GM18907 (cell line): ENCODE data around the gene PTPRO.

ENCODE experiments used
- ATAC-seq: cut with Tn5 transposase; IDR thresholded peaks from one replicate; pipeline ENCODE4 v1.9.1; 2021; ENCODE audit warnings: mild to moderate bottlenecking, moderate library complexity; ENCODE audit not compliant: unreplicated experiment

Gene PTPRO

DNA sequence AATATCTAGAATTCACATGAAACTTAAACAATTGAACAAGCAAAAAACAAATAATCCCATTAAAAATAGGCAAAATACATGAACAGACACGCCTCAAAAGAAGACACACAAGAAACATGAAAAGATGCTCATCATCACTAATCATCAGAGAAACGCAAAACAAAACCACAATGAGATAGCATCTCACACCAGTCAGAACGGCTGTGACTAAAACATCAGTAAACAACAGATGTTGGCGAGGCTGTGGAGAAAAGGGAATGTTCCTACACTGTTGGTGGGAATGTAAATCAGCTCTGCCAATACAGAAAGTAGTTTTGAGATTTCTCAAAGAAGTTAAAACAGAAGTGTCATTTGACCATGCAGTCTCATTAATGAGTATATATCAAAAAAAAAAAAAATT lies 121.3 kb downstream of the PTPRO start:
- no peak for ATAC-seq

DNA sequence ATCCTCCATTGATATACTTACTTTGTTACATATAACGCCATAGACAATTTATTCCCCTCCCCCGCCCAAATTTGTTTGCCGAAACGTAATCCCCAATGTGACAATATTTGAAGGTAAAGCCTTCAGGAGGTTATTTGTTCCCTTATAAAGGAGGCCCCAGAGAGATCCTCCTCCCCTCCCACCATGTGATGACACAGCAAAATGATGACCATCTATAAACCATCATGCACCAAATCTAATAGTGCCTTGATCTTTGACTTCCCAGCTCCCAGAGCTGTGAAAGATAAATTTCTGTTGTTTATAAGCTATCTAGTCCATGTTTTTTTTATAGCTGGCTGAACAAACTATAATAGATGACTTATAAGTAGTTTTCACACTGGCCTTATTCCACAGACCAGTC lies 122.2 kb downstream of the PTPRO start:
- no peak for ATAC-seq

DNA sequence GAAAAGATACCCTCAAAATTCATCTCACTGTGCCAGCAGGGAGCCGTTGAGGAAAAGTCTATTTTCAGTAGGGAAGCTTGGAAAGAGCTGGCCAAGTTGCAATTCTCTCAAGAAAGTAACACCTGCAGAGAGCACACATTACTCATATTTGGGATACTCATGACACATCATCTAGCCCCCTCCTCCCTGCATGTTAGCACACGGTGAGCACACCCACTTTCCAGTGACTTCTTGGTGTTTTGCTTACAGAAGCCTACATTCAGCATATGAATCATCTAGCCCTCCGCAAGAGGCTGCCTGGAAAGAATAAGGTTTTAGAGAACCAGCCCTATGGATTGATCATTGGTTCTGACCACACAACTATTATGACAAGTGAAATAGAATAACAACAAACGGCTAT lies 124.5 kb downstream of the PTPRO start:
- no peak for ATAC-seq

DNA sequence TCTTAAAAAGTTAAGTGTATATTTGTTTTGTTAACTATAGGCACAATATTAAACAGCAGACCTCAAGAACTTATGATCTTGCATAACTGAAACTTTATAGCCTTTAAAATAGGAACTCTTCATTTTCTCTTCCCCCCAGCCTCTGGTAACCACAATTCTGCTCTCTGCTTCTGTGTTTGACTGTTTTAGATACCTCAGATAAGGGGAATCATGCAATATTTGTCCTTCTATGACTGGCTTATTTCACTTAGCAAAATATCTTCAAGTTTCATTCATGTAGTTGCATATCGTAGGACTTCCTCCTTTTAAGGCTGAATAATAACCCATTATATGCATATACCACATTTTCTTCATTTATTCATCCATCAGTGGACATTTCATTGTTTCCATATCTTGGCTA lies 131.3 kb downstream of the PTPRO start:
- no peak for ATAC-seq

DNA sequence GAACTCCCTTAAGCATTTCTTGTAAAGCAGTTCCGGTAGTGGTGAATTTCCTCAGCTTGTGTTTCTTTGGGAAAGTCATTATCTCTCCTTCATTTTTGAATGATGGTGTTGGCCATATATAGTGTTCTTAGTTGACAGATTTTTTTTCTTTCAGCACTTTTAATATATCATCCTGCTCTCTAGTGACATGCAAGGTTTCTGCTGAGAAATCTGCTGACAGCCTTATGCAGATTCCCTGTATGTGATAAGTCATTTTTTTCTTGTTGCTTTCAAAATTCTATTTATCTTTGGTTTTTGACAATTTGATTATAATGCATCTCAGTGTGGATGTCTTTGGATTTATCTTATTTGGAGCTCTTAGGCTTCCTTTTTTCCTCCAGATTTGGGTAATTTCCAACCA lies 135.7 kb downstream of the PTPRO start:
- no peak for ATAC-seq

DNA sequence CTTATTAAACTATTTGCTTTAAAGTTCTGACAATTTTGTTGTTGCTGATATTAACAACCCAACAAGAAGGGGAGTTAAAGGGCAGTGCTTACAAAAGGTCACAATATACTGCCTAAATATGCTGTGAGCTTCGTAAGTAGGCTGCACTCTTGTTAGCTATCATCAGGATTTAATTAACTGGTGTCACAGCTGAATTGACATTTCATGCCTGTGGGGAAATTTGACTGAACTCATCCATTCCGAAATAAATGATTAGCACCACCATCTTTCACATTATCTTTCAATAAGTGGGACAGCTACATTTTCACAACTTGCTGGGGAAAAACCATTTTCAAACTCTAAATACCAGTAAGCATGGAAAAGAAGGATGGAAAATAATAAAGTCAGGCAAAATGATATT lies 146.6 kb downstream of the PTPRO start:
- no peak for ATAC-seq

DNA sequence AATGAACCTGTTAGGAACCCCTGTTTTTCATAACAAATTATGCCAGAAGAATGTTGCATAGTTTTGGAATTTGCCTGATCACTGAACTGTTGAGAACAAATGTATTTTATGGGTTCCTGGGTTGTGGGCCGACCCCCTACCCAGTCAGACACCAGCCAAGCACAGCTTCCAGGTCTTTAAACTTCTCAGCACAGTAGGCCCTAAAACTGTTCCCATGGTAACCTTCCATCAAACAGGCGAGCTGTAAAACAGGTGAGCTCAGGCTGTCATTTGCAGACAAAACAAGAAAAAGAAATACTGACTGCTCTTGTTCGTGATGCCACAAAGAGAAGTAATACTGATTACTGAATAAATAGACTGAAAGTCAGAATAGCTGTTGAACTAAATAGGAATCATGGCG lies 147.0 kb downstream of the PTPRO start:
- ATAC-seq = no peak

DNA sequence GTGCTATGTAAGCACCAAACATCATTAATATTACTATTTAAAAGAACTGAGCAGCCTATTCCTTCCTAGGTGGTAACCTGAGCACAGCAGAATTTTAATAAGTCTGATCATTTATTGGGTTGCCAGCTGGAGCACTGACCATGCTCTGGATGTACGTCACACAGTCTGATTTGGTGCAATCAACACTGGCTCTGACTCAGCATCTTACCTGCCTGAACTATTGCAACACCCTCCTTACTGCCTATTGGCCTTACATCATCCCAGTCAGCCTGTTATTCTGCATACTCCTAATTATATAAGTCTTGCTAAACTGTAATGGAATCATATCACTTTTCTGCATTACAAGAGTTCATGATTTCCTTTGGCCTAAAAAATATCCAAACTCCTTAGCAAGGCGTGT lies 149.7 kb downstream of the PTPRO start:
- ATAC-seq = no peak

DNA sequence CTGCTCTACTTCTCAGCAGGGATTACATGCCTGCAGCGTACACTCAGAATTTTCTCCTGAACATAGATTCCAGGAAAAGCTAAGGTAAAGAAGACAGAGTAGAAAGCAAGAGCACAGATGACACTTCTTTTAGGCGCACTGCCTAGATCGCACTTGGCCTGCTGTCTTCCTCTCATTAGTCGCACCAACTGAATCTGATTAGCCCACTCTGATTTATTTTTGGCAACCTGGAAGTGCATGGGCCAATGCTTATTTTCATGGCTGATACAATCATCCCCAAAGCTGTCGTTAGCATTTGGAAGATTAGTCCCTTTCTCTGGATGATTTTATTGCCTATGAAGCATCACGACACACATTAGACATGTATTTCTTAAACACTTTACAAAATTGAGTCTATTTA lies 152.5 kb downstream of the PTPRO start:
- no peak for ATAC-seq

DNA sequence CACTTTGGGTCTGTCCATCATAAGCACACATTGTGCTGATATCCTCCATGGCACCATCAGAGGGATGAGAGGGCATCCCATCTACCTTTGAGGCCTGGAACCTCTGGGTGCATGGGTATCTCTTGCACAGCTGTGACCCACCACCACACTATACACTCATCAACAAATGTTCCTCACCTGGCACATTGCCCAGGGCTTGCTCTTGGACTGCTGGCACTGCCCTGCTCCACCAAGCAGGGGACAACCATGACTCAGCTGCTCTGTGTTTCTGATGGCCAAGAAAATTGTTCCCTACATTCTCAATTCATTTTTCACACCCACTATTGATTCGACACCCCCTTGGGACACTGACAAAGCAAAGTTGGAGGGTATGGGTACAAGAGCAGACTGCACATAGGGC lies 155.5 kb downstream of the PTPRO start:
- no peak for ATAC-seq

DNA sequence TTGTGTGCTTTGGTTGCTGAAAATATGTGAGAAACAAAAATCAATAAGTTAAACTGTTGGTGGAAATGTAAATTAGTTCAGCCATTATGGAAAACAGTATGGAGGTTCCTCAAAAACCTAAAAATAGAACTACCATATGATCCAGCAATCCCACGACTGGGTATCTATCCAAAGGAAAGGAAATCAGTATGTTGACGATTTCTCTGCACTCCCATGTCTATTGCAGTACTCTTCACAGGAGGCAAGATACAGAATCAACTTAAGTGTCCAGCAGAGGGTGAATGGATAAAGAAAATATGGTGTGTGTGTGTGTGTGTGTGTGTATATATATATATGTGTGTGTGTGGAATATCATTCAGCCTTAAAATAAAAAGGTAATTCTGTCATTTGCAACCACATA lies 159.5 kb downstream of the PTPRO start:
- no peak for ATAC-seq

DNA sequence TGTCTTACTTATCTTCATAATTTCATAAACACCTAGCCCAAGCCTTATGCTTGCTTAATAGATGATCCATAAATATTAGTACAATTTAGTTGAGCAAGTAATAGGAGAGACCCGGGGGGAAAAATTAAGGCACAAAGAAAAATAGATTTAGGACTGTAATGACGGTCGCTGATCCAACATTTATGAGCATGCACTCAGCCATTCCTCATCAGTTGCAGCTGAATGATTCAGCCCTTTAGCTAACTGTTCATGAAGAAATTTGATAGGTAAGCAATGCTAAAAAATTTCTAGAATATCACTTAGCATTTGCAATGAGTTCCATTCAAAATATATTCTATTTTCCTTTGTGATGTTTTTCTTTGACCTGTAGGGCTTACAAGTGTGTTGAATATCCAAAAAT lies 163.2 kb downstream of the PTPRO start:
- ATAC-seq = no peak

DNA sequence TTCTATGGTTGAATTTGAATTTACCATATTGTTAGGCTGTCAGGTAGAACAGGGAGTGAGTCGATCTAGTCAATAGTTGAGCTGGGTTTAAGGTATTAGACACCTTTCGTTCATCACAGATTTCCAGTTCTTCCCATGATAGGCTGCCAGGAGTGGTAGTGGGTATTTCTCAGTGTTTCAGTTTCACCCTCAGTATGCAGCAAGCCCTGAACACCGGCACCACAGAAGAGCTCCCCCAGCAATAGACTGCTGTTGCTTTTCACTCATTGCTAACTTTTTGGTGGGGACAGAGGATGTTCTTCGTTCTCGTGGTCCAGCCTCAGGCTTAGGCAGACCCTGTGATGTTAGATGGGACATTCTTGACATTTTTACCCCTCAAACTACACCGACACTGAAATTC lies 164.6 kb downstream of the PTPRO start:
- ATAC-seq = no peak

DNA sequence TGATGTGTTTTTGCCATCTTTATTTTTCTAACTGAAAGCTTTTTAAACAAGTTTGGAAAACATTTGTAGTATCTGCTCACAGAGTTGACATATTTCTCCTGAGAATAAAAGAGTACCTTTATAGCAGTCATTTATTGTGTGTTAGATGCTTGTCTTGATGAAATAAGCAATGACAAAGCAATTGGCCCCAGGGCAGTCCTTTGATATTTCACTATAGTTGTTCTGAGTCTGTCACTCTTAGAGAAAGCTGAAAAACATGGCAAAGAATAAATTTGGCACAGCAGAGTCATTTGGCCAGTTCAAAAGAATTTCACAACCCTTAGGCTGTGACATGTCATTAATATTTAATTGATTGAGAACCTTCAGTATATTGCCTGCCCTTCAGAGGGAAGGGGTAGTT lies 166.2 kb downstream of the PTPRO start:
- no peak for ATAC-seq

DNA sequence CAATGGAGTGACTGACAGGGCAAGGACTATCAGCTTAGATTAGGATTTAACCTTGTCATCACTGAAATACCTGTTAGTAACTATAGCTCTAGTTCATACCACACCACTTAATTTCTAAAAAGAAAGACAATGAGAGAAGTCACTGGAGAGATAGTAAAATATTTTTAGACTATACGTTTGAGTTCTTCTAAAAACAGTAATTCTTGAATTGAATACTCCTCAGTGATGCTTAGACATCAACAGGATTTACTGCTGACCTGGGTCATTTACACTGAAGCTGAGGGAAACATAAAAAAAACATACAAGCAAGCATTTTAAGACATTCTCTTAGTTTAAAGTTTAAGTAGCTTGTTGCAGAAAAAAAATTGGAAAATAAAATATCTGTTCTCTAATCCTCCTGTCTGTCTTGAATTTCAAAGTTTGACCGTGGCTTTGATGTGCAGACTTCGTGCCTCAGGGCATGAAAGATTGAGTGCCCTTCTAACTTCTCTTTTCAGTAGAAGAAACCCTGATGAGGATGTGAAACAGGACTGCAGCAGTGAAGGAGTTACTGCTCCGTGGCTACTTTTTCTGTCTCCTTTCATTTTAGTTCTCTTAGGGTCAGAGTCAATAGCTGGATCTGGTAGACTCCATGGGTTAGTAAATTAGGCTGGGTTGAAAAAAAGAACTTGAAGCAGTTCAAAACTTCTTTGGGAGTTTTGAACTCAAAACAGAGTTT lies 172.2 kb downstream of the PTPRO start:
- peak; percentile 74 for ATAC-seq

DNA sequence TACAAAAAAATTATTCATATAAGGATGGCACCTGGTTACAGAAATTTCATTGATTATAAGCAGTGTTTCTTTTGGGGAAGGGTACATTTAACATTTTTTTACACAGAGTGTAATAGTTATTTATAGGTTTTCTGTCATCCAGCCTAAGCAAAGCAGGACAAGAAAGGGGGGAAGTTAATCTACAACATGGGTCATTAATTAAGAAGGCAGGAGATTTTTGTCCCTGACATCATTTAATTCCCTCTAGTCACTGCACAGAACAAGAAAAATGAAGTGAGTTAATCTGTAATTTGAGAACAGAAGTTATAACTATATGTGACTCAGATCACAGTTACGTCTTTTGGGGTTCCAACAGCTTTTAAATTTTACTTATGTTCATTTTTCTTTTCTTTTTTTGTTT lies 173.4 kb downstream of the PTPRO start:
- ATAC-seq = no peak

DNA sequence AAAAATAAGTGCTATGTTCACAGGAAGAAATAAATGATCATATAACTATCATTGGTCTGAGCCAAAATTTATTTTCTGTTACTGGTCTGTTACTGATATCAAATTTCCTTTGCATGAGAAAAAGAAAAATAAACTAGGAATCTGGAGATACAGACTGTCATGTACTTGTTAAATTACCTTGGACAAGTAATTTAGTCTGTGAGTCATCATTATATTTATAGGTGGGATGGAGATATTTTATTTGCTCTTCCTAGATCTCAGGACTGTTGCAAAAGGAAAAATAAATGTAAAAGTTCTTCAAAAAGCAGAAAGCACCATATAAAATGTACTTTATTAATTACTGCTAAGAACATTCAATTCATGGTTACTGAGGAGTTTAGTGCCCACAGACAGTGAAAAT lies 174.4 kb downstream of the PTPRO start:
- ATAC-seq = no peak

DNA sequence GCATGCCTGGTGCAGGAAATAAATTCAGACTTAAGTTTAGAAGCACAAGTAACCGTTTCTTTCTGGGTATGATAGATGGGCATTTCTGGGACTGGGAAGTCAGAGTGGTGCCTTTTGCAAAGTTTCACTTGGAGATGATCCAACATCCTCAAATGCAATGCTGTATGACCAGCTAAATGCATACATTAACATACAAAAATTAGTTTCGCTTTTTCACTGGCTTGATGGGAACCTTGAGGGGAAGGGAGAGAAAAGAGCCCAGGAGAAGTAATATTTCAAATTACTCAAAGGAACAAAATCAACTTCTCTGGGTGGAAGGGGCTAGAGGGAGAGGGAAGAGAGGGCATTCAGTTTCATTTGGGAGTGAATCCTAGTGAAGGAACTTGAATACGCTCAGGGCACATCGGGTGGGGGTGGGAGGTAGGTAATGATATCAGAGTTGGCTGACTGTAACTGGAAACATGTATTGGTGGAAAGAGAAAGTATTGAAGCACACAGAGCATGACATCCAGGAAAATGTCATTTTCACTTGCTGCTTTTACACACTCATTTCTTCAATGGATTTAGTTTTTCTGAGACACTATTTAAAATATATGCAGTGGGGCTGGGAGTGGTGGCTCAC lies 175.5 kb downstream of the PTPRO start:
- no peak for ATAC-seq

DNA sequence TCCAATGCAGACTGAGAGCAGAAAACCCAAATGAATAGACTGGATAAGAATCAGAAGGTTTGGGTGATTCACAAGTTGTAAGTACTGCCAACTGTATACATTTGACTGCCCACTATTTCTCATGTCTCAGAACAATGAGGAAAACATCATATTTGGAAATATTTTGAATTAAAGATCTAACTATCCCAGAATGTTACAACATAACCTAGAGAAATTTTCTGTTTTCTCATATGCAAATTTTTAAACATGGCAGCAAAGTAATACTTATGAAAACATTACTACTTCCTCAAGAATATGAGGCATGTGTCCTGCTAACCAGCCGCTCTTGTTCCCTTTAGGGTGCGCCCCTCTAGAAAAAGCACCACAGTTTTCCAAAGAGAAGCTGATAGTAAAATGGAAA lies 179.9 kb downstream of the PTPRO start:
- no peak for ATAC-seq

DNA sequence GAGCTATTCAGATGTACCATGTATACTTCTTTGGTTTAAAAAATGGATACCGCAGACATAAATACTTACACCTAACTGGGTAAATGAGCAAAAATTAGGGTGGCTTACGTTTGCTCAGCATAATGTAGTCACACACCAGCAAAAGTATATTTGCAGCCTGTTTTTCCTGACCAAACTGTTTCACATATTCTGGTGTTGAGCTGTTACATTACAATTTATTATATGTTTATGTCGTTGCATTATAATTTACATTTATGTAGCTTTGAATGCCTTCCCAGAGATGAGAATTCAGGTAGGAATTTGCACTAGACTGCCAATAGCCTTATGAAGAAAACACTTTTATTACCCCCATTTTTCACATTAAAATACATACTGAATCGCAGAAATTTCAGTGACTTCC lies 183.3 kb downstream of the PTPRO start:
- ATAC-seq = no peak

DNA sequence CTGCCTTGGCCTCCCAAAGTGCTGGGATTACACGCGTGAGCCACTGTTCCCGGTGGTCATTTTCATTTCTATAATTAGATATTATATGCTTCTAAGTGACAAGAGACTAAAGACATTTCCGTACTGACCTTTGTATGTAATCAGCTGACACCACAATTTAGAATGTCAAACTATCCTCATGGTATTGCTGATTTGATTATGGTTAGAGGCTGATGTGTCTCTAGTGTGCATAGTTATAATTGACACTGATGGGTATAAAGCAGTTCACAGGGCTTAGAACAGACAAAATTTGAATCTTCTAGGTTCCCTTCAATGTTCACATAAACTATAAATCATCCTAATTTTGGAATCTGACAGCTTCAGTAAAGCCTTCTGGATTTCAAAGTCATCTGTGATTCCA lies 192.7 kb downstream of the PTPRO start:
- ATAC-seq = no peak

DNA sequence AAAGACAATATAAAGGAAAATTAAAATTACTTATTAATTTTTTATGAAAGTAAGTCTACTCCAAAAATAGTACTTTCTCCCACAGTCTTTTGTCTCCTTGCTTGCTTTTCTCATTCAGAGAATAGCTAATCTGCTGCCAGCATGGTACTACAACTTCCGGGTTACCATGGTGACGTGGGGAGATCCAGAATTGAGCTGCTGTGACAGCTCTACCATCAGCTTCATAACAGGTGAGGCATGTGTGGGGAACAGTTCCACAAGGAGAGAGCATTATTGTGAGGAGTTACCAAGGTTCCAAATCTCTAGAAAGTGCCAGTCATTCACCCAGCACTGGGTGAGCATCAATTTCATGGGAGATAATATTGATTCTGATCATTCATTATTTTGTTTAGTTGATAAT lies 197.8 kb downstream of the PTPRO start:
- no peak for ATAC-seq

DNA sequence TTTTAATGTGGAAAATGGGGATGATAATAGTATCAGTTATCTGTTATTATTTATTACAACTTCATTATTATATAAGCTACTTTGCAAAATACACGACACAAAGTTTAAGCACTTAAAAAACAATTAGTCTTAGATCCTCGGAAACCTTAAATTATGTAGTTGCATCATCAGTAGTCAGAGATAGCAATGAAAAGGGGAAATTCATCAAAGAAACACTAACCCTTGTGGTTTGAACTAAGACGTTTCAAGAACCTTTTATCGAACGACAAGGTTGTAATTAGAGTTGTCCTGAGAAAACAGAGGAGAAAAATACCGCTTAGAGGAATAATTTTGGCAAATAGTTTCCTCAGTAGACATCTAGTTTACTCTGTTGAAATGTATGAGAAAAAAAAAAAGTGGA lies 198.5 kb downstream of the PTPRO start:
- ATAC-seq = no peak
